Activated CD4-positive, alpha-beta T cell treated with anti-CD3 and anti-CD28 coated beads for 1 hour (primary cell): ENCODE measurements around the gene C11orf71.

Experiments
- DNase-seq: peaks from one replicate; pipeline ENCODE4 v3.0.0-alpha.2; 2020

The C11orf71 gene

DNA sequence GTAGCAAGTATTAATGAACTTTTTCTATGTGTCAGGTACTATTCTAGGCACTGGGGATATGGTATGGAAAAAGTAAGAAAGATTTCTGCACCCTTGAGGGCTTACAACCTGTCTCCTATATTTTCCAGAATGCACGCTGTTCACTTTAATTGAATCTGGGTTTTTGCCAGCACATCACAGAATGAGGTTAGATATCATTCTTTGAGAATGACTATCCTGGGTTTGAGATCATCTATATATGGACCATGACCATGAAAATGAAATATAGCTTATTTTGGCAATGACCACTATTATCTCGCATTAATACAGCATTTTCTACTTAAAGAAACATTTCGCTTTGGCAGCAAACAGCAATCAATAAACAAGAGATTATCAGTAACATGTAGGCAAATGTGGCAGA lies 46.9 kb downstream of the C11orf71 start:
- DNase-seq: no peak

DNA sequence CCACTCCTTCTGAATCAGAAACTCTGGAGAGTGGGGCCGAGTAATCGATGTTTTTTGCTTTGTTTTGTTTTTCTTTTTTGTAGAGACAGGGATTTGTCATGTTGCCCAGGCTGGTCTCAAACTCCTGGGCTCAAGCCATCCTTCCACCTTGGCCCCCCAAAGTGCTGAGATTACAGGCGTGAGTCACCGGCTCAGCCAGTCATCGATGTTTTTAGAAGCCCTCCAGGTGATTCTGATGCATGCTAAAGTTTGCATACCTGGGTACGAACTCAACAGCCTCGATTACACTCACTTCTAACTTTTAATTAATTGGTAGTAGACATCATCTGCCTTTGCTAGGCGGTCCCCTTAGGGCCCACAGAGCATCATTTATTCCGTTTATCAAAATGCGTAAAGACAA lies 50.3 kb downstream of the C11orf71 start:
- no peak for DNase-seq
